Liver (tissue), 9 donors: ENCODE measurements around the gene GJC1. TPM values are rescaled to one million over a fixed set of nuclear protein-coding genes. Genes with fewer than 3 reads are reported as not detected.

Experiments used
- DNase-seq: peaks from one replicate; pipeline ENCODE4 v3.0.0-alpha.2; 2017; ENCODE audit warnings: low spot score
- H3K27ac ChIP-seq, 2 donors: one replicate each; pipeline ENCODE4 v1.7.0; 2013; ENCODE audit warnings: inconsistent platforms in 2 of 2, low read length in 2 of 2, control low read depth in 1 of 2, low read depth in 1 of 2, mild to moderate bottlenecking in 1 of 2
- H3K27me3 ChIP-seq, 4 donors: one replicate each; pipeline versions ENCODE4 v1.6.1 to v1.7.0; 2013; ENCODE audit warnings: low read length in 3 of 4, inconsistent platforms in 1 of 4, mild to moderate bottlenecking in 1 of 4, moderate library complexity in 1 of 4; ENCODE audit not compliant: control insufficient read depth in 4 of 4, insufficient read depth in 4 of 4
- H3K36me3 ChIP-seq, 4 donors: one replicate each; pipeline versions ENCODE4 v1.6.1 to v1.7.0; 2013; ENCODE audit warnings: low read length in 3 of 4, mild to moderate bottlenecking in 3 of 4, low read depth in 1 of 4, moderate library complexity in 1 of 4; ENCODE audit not compliant: control insufficient read depth in 4 of 4, insufficient read depth in 3 of 4
- H3K4me1 ChIP-seq, 4 donors: one replicate each; pipeline versions ENCODE4 v1.6.1 to v1.7.0; 2013; ENCODE audit warnings: low read length in 3 of 4, mild to moderate bottlenecking in 3 of 4, moderate library complexity in 1 of 4; ENCODE audit not compliant: control insufficient read depth in 4 of 4, insufficient read depth in 4 of 4
- H3K4me3 ChIP-seq, 3 donors: one replicate each; pipeline versions ENCODE4 v1.6.1 to v1.7.0; 2013; ENCODE audit warnings: low read length in 3 of 3, control low read depth in 1 of 3, low read depth in 1 of 3, mild to moderate bottlenecking in 1 of 3
- H3K9ac ChIP-seq, 2 donors: one replicate each; pipeline ENCODE4 v1.7.0; 2013; ENCODE audit warnings: low read length in 2 of 2, mild to moderate bottlenecking in 2 of 2, moderate library complexity in 2 of 2, control low read depth in 1 of 2, low read depth in 1 of 2
- H3K9me3 ChIP-seq, 4 donors: one replicate each; pipeline versions ENCODE4 v1.6.1 to v1.7.0; 2013; ENCODE audit warnings: low read length in 3 of 4; ENCODE audit not compliant: control insufficient read depth in 4 of 4
- ATF3 ChIP-seq: IDR thresholded peaks from 2 replicates; pipeline ENCODE4 v1.6.1; 2016; ENCODE audit warnings: antibody characterized with exemption
- CTCF ChIP-seq: fragments of 150-350 bp; IDR thresholded peaks from 2 replicates; pipeline ENCODE4 v1.5.1; 2017; ENCODE audit warnings: improper control_type of control experiment, low read depth, low read length; ENCODE audit not compliant: missing input control
- EGR1 ChIP-seq, 2 donors: IDR thresholded peaks; 2 replicates each; pipeline ENCODE4 v1.6.1; 2016 to 2018; ENCODE audit warnings: antibody characterized with exemption in 2 of 2, low read depth in 2 of 2
- FOXA1 ChIP-seq: IDR thresholded peaks from 2 replicates; pipeline ENCODE4 v1.6.1; 2016; ENCODE audit warnings: antibody characterized with exemption
- FOXA2 ChIP-seq: IDR thresholded peaks from 2 replicates; pipeline ENCODE4 v1.6.1; 2016; ENCODE audit warnings: antibody characterized with exemption
- GABPA ChIP-seq, 2 donors: IDR thresholded peaks in 1 of 2; conservative IDR thresholded peaks in 1 of 2; 2 replicates each; pipeline ENCODE4 v1.6.1; 2016; ENCODE audit warnings: antibody characterized with exemption in 2 of 2, mild to moderate bottlenecking in 1 of 2, moderate library complexity in 1 of 2
- HNF4A ChIP-seq, 2 donors: conservative IDR thresholded peaks; 2 replicates each; pipeline ENCODE4 v1.6.1; 2016; ENCODE audit warnings: antibody characterized with exemption in 2 of 2, mild to moderate bottlenecking in 2 of 2
- HNF4G ChIP-seq: IDR thresholded peaks from 2 replicates; pipeline ENCODE4 v1.6.1; 2016; ENCODE audit warnings: antibody characterized with exemption
- JUND ChIP-seq, 2 donors: IDR thresholded peaks; 2 replicates each; pipeline ENCODE4 v1.6.1; 2016; ENCODE audit warnings: antibody characterized with exemption in 2 of 2
- MAX ChIP-seq: IDR thresholded peaks from 2 replicates; pipeline ENCODE4 v1.6.1; 2016; ENCODE audit warnings: antibody characterized with exemption
- NR2F2 ChIP-seq: IDR thresholded peaks from 2 replicates; pipeline ENCODE4 v1.6.1; 2016; ENCODE audit warnings: antibody characterized with exemption
- RAD21 ChIP-seq, 2 donors: IDR thresholded peaks; 2 replicates each; pipeline ENCODE4 v1.6.1; 2016; ENCODE audit warnings: antibody characterized with exemption in 2 of 2, mild to moderate bottlenecking in 2 of 2
- REST ChIP-seq: IDR thresholded peaks from 2 replicates; pipeline ENCODE4 v1.6.1; 2016; ENCODE audit warnings: antibody characterized with exemption, mild to moderate bottlenecking
- RXRA ChIP-seq, 2 donors: IDR thresholded peaks; 2 replicates each; pipeline ENCODE4 v1.6.1; 2017 to 2018; ENCODE audit warnings: antibody characterized with exemption in 2 of 2, mild to moderate bottlenecking in 1 of 2
- SP1 ChIP-seq: IDR thresholded peaks from 2 replicates; pipeline ENCODE4 v1.6.1; 2018; ENCODE audit warnings: antibody characterized with exemption, mild to moderate bottlenecking
- TAF1 ChIP-seq: conservative IDR thresholded peaks from 2 replicates; pipeline ENCODE4 v1.6.1; 2016; ENCODE audit warnings: antibody characterized with exemption, mild to moderate bottlenecking
- ZBTB33 ChIP-seq: IDR thresholded peaks from 2 replicates; pipeline ENCODE4 v1.6.1; 2016; ENCODE audit warnings: antibody characterized with exemption
- WGBS: extraction: QIAGEN DNeasy Blood & Tissue Kit; methylation state at CpG from one replicate; pipeline ENCODE4 v1.1.7; 2013; 5-methylcytosine and 5-hydroxymethylcytosine counted together
- polyA plus RNA-seq, 2 donors: library from polyadenylated mRNA; stranded (reverse) in 1 of 2; unstranded in 1 of 2; fragments of 200-250 nt in 1 of 2; fragments of >200 nt in 1 of 2; fragmentation: Nextera tagmentation in 1 of 2; extraction: Ambion mirVana in 1 of 2; gene quantifications; one replicate each; pipeline versions ENCODE4 v1.2.1 to v1.2.3, GENCODE V29; 2013 to 2015
- total RNA-seq, 2 donors: library from RNA; depleted of rRNA; stranded (reverse); fragments of >200 nt; gene quantifications; one replicate each; pipeline ENCODE4 v1.2.3, GENCODE V29; 2014
- donor health status: healthy.
- donor health status: healthy.
- donor health status: healthy.
- donor health status: healthy.
- donor health status: healthy.

Gene GJC1
- total and polyA plus RNA-seq, 4 donors = 0.17 to 1.4 (median 0.77) TPM

GRCh38 chr17:44832805-44833204 is 2.7 kb upstream of the GJC1 start:
- peaks cover 0 to 10% (median 1%) of the 10 kb centered on the region in 4 donors for H3K27me3 ChIP-seq
- no peak overlapping the region for H3K27ac ChIP-seq
- TF ChIP-seq RAD21 (IDR thresholded peaks at IDR 0.05) (no peak), FOXA1 (no peak), ZBTB33 (no peak), SP1 (no peak), CTCF (no peak), EGR1 (IDR thresholded peaks at IDR 0.05; ENCODE audit: low read depth in 2 of 2) (no peak), REST (no peak), FOXA2 (no peak), NR2F2 (no peak), RXRA (IDR thresholded peaks at IDR 0.05) (no peak), GABPA (IDR thresholded peaks at IDR 0.05 in 1 of 2, conservative IDR thresholded peaks at IDR 0.05 in 1 of 2) (no peak), JUND (IDR thresholded peaks at IDR 0.05) (no peak), ATF3 (no peak), HNF4A (conservative IDR thresholded peaks at IDR 0.05) (no peak), TAF1 (no peak), MAX (no peak), HNF4G (no peak)
- H3K4me3 ChIP-seq = no peak overlapping the region
- no peak for DNase-seq
- WGBS = 91% methylated on average over 5 of the region's 5 CpGs
- no peaks in the 10 kb centered on the region for H3K36me3 ChIP-seq
- H3K9me3 ChIP-seq = no peaks in the 10 kb centered on the region
- H3K4me1 ChIP-seq = peaks cover 10 to 12% (median 11%) of the 10 kb centered on the region in 4 donors
- H3K9ac ChIP-seq = no peak overlapping the region

GRCh38 chr17:44831371-44831770 is 1.3 kb upstream of the GJC1 start:
- no peak for TF ChIP-seq FOXA1
- TF ChIP-seq RAD21 (IDR thresholded peaks at IDR 0.05) = no peak
- Histone ChIP-seq H3K4me3 (no peak overlapping the region), H3K27me3 (peaks cover 0 to 10% (median 1%) of the 10 kb centered on the region in 4 donors), H3K9me3 (no peaks in the 10 kb centered on the region), H3K9ac (no peak overlapping the region), H3K27ac (no peak overlapping the region), H3K4me1 (peaks cover 10 to 12% (median 11%) of the 10 kb centered on the region in 4 donors), H3K36me3 (no peaks in the 10 kb centered on the region)
- 79% methylated on average over 12 of the region's 12 CpGs for WGBS
- no peak for DNase-seq
